SH-SY5Y (cell line): Measurements from ENCODE around the gene C2CD4B.
A peak's percentile ranks its signal among the peaks of the same experiment; 100 is the strongest.

ENCODE experiments used
- GATA2 ChIP-seq: IDR thresholded peaks from 2 replicates; pipeline ENCODE4 v1.6.1; 2011; ENCODE audit warnings: mild to moderate bottlenecking, low read depth, low read length
- GATA3 ChIP-seq: IDR thresholded peaks from 2 replicates; pipeline ENCODE4 v1.6.1; 2011; ENCODE audit warnings: low read depth, mild to moderate bottlenecking, low read length, moderate library complexity

C2CD4B gene

DNA sequence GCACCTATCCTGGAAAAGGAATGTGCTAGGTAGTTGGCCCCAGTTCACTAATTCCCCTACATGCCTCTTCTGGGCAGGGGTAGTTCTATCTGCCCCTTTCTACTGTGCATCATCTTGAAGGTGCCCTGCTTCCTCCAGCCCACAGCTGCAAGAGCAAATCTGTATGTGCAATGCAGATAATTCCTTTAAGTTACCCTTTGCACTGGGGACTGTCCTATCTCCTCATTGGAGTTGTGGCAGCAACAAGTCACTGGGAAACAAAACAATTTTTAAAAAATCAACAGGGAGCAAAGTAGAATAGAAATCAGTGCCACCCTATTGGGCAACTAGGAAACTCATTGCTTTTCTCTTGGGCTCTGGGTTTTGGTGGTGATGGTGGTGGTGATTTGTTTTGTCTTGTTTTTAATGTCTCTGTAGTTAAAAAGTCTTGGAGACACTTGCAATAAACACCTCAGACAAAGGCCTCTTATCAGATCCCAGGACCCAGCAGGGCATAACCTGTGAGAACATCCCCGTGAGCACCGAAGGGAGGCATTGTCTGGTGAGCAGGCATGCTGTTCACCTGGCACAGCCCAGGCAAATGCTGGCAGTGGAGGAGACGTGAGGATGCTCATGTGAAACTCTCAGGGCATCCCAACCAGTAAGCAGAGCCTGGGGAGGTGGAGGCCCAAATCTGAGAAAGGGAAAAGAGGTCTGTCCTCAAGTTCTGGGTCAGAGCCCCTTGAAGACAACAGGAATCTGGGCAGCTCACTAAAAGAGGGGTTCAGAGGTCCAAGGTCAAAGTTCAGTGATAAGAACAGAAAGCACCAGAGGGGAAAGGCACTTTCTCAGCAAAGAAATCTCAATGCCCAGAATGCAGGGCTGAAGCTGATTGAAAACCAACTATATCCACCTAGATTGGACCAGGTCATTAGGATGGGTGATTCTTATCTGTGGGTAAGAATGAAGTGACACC lies 27.9 kb downstream of the C2CD4B start:
- TF ChIP-seq GATA2 (no peak), GATA3 (no peak)

DNA sequence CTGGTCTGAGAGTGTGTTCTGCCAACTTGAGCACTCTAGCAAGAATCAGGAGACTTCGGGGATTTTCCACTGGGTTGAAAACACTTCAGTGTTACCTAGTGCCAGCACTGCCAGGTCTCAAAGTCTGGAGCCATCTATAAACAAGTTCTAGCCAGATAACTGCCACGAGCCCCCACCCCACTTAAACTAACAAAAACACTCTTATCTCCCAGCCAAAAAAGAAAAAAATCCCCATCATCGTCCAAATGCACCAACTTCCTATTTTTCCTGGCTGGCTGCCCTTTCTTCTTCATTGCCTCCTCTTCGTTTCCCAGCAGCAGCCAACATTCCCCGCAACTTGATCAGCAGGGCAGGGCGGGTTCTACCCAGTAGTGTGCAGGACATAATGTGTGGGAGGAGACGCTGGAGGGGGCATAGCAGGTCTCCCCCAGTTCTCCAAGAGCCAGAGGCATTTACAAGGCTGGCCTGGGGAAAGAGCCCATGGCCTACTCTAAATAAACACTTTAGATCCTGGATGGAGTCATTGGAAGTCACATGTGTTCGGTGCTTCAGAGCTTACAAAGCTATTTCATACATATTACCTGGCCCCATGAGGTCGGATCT lies 29.5 kb downstream of the C2CD4B start:
- TF ChIP-seq GATA2 (no peak), GATA3 (no peak)

DNA sequence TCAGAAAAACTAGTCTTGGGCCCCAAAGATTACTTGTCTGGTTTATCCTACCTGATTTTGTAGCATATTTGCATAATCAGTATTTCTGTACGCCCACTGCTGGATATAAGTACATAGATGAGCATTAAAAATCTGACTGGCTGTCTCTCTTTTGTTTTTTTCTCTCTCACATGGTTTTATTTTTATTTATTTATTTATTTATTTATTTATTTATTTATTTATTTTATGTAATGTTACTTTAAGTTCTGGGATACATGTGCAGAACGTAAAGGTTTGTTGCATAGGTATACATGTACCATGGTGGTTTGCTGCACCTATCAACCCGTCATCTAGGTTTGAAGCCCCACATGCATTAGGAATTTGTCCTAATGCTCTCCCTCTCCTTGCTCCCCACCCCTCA lies 31.9 kb downstream of the C2CD4B start:
- no peak for TF ChIP-seq GATA2
- no peak for TF ChIP-seq GATA3

DNA sequence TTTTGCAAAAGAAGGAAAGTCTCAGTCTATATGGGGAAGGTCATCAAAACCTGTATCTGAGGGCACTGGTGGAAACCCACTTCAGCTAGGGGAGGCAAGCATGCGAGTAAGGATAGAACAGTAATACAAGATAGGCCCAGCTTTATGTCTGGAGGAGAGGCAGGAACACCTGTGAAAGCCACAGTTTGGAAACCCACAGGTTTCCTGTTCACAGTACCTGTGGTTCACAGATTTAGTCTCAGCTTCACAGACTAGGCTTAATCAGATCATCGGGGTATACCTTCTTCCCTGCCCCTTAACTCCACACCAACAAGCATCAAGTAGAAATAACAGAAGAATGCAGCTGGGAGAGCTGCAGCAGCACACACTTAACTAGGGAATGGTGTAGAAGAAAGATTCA lies 36.2 kb downstream of the C2CD4B start:
- no peak for TF ChIP-seq GATA3
- no peak for TF ChIP-seq GATA2

DNA sequence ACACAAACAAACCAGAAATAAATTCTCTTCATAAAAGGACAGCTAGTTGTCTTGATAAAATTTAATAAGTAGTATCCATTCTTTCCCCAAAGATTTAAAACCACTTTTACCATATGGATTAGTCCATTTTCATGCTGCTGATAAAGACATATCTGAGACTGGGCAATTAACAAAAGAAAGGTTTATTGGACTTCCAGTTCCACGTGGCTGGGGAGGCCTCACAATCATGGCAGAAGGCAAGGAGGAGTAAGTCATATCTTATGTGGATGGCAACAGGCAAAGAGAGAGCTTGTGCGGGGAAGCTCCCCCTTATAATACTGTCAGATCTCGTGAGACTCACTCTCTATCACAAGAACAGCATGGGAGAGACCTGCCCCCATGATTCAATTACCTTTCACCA lies 38.7 kb downstream of the C2CD4B start:
- no peak for TF ChIP-seq GATA2
- no peak for TF ChIP-seq GATA3

DNA sequence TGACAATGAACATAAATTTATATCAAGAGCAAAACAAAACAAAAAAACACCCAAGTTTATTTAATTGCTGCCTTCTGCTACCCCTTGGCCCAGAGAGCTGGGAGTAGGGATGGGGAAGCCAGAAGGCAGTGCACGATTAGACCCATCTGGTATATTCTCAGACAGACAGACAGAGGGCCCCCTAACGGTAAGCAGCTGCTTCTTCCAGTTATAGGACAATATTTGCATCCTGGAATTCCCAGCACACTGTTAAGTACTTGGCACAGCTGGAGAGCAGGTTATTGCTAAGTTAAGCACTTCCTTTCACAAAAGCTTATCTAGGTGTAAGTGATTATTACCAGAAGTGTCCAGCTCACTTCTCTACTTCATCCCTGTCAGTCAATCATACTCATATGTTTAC lies 39.3 kb downstream of the C2CD4B start:
- no peak for TF ChIP-seq GATA3
- TF ChIP-seq GATA2, result no peak

DNA sequence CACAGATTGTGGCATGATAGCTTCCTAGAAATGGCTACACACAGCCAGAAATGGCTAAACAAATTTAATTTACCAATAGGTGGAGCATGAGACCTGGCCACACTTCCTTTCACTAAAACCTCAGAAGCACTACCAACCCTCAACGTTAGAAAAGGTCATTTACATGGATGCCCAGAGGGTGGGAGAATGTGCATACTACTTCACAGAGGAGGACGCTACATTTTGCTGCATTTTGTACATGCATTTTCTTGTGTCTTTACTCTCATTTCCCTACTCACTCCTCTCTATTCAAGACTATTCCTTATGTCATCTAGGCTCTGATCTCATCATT lies 40.1 kb downstream of the C2CD4B start:
- TF ChIP-seq GATA3 (no peak), GATA2 (no peak)

DNA sequence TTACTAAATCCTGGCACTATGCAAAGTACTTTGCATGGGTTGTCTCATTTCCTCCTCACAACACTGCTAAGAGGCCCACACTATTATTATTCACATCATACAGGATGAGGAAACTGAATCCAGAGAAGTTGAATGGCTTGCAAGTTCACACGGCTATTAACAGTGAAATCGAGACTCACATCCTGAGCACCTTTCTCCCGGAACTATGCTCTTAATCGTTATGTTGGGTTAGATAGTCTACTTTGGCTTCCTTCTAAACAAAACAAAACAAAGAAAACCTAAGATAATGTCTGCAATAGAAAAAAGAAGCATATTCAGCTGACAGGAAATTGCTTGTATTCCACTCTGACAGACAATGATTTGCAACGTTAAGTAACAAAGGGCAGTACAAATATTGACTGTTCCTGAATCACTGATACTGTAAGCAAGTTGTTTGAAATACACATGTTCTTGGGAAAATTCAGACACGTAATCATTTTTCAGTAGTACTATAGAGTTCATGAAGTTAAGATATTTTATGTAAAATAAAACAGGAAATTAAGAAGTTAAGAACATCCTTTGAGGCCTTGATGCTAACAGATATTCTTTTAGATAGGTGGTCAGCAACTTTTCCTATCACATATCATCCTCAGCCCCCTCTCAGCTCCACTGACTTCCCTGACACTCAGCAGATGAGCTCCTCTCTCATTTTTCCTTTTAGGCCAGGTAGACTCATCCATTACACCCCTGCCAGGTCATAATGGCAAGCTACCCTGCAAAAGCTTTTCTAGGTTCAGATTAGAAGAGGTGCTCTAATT lies 40.7 kb downstream of the C2CD4B start:
- no peak for TF ChIP-seq GATA2
- no peak for TF ChIP-seq GATA3

DNA sequence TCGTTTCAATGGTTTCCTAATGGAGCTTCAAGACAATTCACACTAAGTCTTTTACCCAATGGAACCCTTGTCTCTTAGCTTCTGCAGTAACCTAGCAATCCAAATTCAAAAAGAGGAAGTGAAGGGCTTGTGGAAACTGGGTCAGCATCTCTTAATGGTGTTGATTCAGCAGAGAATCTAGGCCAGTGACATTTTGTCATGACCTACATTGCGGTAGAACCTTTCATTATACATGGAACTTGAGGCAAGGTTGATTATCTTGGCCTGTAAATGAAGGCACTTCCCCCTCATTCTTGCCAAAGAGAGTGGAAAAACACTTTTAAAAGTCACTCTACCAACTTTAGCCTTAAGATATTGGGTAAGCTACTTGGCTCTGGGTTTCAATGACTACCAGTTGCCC lies 42.8 kb downstream of the C2CD4B start:
- TF ChIP-seq GATA2 (no peak), GATA3 (no peak)

DNA sequence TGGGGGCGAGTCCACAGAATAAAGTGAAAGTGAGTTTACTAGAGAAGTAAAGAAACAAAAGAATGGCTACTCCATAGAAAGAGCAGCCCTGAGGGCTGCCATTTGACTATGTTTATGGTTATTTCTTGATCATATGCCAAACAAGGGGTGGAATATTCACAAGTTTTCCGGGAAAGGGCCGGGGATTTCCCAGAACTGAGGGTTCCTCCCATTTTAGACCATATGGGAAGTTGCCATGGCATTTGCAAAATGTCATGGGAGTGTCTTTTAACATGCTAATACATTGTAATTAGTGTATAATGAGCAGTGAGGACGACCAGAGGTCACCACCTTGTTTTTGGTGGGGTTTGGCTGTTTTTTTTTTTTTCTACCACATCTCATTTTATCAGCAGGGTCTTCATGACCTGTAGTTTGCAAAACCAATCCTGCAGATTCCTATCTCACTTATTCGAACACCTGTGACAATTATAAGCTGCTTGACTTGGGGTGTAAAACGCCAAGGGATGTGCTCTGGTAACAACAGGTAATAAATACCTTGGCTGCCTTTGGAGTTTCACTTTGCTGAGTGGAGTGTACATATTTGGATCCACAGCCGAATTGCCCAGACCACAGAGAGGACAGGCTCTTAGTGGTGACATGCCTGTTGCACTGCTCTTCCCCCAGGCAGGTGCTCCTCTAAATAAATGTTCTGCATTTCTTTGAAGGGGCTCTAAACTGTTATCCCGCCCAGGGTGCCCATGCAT lies 43.6 kb downstream of the C2CD4B start:
- no peak for TF ChIP-seq GATA3
- TF ChIP-seq GATA2, result no peak

DNA sequence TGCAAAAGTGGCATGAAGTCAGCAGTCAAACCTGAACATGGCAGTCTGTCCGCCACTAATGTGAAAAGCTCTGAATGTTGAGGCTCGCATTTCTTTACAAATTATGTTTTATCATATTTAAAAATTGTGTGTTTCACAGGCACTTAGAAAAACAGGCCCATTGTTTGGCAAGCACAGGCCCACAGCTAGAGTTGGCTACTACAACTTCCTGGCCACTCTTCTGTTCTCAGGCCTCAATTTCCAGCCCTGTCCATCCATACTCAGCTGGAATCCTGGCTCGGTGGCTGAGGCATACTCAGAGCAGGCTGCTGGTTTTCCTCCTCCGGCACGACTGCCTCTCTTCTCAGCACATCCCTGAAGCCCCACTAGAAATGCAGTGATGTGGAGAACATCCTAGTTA lies 44.3 kb downstream of the C2CD4B start:
- TF ChIP-seq GATA3 (no peak), GATA2 (no peak)

DNA sequence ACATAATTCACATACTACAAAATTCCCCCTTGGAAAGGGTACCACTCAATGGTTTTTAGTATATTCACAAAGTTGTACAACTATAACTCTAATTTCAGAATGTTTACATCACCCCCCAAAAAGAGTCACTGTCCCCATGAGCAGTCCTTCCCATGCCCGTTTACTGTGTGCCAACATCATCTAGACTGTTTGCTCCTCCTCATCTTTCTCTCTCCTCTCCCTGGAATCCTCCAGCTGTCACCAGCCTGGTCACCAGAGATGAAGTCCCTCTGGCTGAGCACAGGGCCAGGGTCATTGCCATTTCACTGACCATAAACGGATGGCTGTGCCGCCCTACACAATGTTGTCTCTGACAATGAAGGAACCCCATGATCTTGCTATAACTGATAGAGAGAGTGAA lies 45.2 kb downstream of the C2CD4B start:
- TF ChIP-seq GATA2, result no peak
- TF ChIP-seq GATA3, result no peak

DNA sequence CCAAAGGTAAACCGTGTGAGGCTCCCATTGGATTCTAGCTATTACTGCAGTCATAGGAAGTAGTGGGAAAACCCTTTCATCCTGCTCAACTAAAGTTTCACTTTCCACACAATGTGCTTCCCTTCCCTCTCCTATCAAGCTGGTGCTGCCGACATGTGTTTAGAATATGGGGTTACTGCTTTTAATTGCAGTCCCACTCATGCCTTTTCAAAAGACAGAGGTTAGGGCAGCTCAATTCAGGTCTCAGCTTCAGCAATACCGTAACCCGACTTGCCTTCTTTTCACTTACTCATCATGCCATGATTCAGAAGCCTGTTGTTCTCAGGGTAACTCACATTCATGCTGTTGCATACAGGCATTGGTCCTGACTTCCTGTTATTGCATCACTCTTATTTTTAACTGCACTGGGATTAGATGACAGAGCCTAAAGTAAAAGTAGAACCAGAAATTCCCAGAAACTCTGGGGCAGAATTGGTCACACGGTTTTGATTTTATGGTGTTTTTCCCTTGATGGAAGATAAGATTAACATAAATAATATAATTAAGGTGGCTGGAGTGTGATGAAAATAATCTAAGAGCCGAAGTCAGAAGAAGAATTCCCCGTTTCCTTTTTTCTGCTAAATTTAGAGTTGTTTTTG lies 45.7 kb downstream of the C2CD4B start:
- TF ChIP-seq GATA3 (0 out of 2 replicates have a peak, but pooled peaks have one; percentile 17), GATA2 (no peak)

DNA sequence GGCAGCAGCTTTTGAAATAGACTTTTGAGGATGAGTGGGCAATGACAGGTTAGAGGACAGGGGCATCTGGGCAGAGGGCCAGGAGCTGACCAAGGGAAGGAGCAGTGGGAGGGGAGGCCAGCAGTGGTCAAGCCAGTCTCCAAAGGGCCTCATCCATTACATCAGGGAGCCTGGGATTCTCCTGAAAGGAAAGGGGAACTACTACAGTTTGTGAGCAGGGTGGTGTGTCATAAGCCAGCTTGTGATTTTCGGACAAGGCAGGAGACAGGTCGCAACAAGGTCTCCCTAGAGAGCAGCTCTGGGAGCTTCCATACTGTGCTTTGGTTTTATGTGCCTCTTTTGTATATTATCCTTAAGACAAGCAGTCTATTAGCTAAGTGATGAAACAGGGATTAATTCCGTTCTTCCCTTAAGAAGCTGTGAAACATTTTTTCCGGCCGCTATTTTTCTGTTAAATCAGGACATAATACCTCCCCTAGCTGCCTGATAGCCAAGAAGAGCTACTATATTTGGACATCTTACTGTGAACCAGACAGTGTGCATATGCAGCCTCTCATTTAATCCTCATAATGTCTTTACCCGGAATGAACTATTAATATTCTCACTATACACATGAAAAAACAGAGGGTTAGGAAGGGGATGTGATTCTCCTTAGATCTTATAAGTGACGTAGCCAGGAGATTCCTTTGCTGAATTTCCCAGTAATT lies 46.4 kb downstream of the C2CD4B start:
- TF ChIP-seq GATA2 (no peak), GATA3 (no peak)
